ENCODE measurements around the gene PAN2. TPM values are rescaled to one million over a fixed set of nuclear protein-coding genes. Genes with fewer than 3 reads are reported as not detected.
"Not testable (repeated sequence)": the region's sequence is repeated elsewhere in the genome, so short reads cannot be mapped to it uniquely, and the experiment has no call there.

The PAN2 gene
- total and polyA plus RNA-seq, 5 donors, result 33.1 to 58.3 (median 48.9) TPM

DNA sequence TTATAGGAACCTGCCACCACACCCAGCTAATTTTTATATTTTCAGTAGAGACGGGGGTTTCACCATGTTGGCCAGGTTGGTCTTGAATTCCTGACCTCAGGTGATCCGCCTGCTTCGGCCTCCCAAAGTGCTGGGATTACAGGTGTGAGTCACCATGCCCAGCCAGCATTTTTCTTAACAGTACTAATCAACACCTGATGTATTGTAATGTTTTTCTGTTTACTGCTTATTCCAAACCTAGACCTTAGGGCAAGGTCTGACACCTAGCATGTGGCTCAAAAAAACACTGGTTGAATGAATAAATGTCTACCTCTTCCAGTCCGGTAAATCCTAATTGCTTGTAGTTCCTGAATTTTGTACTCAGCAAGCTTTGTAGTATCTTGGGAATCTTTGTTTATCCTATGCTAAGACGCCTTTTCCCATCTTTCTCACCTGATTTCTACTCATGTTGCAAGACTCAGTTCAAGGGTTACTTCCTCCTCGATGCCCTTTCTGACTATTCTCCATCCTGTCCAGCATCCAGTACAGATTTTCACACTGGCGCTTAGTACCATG is 2.8 kb downstream of the PAN2 start:
- no peak overlapping the region for H3K27ac ChIP-seq (ENCODE audit: low read length)
- DNase-seq (no peak), ATAC-seq (no peak)
- intact Hi-C loops (cut with DNase I), result loop anchor here in 1 of 4 donors (10.0 kb wide), 1 partner anchor 134 kb away; the partner anchor contains the start of gene SPRYD4
- peaks cover 7% of the 10 kb centered on the region for H3K4me1 ChIP-seq (ENCODE audit: control insufficient read depth, insufficient read depth, low read length)
- no peaks in the 10 kb centered on the region for H3K9me3 ChIP-seq (ENCODE audit: control insufficient read depth, low read length)
- WGBS, result 94% methylated on average over 7 of the region's 7 CpGs
- no peak overlapping the region for H3K4me3 ChIP-seq (ENCODE audit: low read length)
- no peaks in the 10 kb centered on the region for H3K27me3 ChIP-seq (ENCODE audit: control insufficient read depth, insufficient read depth)

DNA sequence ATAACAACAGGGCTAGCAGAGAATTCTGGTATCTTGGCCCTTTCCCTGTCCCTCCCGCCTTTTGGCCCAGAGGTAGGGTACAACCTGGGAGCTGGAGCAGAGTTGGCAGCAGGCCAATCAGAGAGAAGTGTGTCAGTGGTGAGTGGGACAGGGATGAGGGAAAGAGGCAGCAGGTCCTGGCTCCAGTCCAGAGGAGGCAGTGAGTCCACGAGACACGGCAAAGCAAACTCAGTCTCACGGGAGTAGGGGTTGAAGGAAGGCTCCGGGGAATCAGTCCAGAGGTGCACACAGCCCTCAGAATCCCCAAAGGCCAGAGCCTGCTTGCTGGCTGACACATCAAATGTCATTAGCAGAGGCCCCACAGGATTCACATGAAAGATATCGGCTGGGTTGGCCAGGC is 7.3 kb downstream of the PAN2 start:
- intact Hi-C loops (cut with DNase I), result no loop called here
- no peak overlapping the region for H3K27ac ChIP-seq (ENCODE audit: low read length)
- 66% methylated on average over 6 of the region's 6 CpGs for WGBS

DNA sequence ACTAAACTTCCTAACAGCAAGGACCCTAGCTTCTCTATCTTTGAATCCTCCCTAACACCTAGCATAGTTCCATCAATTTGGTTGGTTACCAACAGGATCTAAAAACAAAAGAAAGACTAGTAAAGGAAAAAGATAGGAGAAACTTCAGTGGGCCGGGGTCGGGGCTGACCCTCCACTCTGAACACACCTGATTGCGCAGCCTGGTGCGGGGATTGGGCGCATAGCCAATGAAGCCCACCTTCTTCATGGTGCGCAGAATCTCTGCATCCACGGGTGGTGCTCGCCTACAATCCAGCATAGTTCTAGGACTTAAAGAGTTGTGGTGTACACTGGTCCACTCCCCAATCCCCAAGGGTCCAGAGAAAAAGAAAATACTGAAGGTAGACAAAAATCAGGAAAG is 7.7 kb downstream of the PAN2 start:
- H3K4me3 ChIP-seq (ENCODE audit: low read length), result no peak overlapping the region
- H3K27ac ChIP-seq (ENCODE audit: low read length), result no peak overlapping the region
- no peaks in the 10 kb centered on the region for H3K9me3 ChIP-seq (ENCODE audit: control insufficient read depth, low read length)
- no peaks in the 10 kb centered on the region for H3K27me3 ChIP-seq (ENCODE audit: control insufficient read depth, insufficient read depth)
- 93% methylated on average over 8 of the region's 8 CpGs for WGBS
- no peak for DNase-seq
- H3K4me1 ChIP-seq (ENCODE audit: control insufficient read depth, insufficient read depth, low read length), result no peaks in the 10 kb centered on the region
- no peak for ATAC-seq
- intact Hi-C loops (cut with DNase I), result no loop called here

More for the DNA sequence above, 7.3 kb downstream of the PAN2 start:
- no peak for DNase-seq
- H3K4me1 ChIP-seq (ENCODE audit: control insufficient read depth, insufficient read depth, low read length), result no peaks in the 10 kb centered on the region
- ATAC-seq, result peak; percentile 9 to 23
- no peaks in the 10 kb centered on the region for H3K27me3 ChIP-seq (ENCODE audit: control insufficient read depth, insufficient read depth)
- H3K4me3 ChIP-seq (ENCODE audit: low read length), result no peak overlapping the region
- no peaks in the 10 kb centered on the region for H3K9me3 ChIP-seq (ENCODE audit: control insufficient read depth, low read length)

DNA sequence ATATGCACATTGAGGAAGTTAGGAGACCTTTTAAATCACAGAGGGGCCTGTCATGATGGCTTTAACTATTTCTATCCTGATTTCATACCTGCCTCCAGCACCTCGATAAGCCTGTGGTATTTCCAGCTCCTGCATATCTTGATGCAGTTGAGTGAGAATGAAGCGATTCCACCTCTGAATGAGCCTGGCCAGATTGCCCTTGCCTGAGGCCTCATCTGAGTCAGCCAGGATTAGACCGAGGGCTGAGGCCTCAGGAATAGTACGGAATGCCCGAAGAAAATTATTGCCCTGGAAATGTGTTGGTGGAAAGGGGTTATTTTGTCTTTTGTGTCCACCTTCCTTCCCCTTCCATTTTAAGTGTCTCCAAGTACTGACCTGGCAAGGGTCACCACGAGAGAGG is 9.6 kb downstream of the PAN2 start:
- intact Hi-C loops (cut with DNase I), result no loop called here
- no peak for DNase-seq
- Histone ChIP-seq H3K27me3 (ENCODE audit: control insufficient read depth, insufficient read depth) (no peaks in the 10 kb centered on the region), H3K27ac (ENCODE audit: low read length) (no peak overlapping the region), H3K4me1 (ENCODE audit: control insufficient read depth, insufficient read depth, low read length) (no peaks in the 10 kb centered on the region), H3K9me3 (ENCODE audit: control insufficient read depth, low read length) (no peaks in the 10 kb centered on the region), H3K4me3 (ENCODE audit: low read length) (no peak overlapping the region)
- no peak for ATAC-seq
- WGBS, result 90% methylated on average over 6 of the region's 6 CpGs

DNA sequence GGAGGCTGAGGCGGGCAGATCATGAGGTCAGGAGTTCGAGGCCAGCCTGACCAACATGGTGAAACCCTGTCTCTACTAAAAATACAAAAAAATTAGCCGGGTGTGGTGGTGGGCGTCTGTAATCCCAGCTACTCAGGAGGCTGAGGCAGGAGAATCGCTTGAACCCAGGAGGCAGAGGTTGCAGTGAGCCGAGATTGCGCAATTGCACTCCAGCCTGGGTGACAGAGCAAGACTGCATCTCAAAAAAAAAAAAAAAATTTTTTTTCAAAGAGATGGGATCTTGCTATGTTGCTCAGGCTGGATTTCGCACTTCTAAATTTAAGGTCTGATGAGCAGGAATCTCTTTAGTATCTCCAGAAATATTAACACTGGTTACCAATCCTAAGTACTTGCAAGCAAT is 12.2 kb downstream of the PAN2 start:
- H3K27ac ChIP-seq (ENCODE audit: low read length); intact Hi-C loops (cut with DNase I); H3K4me3 ChIP-seq (ENCODE audit: low read length); ATAC-seq; H3K4me1 ChIP-seq (ENCODE audit: control insufficient read depth, insufficient read depth, low read length); DNase-seq; H3K27me3 ChIP-seq (ENCODE audit: control insufficient read depth, insufficient read depth); H3K9me3 ChIP-seq (ENCODE audit: control insufficient read depth, low read length): not testable (repeated sequence)
- WGBS, result 90% methylated on average over 8 of the region's 8 CpGs

DNA sequence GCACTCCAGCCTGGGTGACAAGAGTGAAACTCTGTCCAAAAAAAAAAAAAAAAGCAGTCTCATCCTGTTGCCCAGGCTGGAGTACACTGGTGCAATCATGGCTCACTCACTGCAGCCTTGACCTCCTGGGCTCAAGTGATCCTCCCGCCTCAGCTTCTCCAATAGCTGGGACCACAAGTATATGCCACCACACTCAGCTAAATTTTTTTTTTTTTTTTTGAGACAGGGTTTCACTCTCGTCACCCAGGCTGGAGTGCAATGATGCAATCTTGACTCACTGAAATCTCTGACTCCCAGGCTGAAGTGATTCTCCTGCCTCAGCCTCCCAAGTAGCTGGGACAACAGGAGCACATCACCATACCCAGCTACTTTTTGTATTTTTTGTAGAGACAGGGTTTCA is 12.8 kb downstream of the PAN2 start:
- H3K9me3 ChIP-seq (ENCODE audit: control insufficient read depth, low read length), result no peaks in the 10 kb centered on the region
- ATAC-seq (no peak), DNase-seq (no peak)
- no peak overlapping the region for H3K4me3 ChIP-seq (ENCODE audit: low read length)
- WGBS, result 86% methylated on average over 2 of the region's 2 CpGs
- intact Hi-C loops (cut with DNase I), result no loop called here
- H3K4me1 ChIP-seq (ENCODE audit: control insufficient read depth, insufficient read depth, low read length), result no peaks in the 10 kb centered on the region
- no peak overlapping the region for H3K27ac ChIP-seq (ENCODE audit: low read length)
- H3K27me3 ChIP-seq (ENCODE audit: control insufficient read depth, insufficient read depth), result no peaks in the 10 kb centered on the region

DNA sequence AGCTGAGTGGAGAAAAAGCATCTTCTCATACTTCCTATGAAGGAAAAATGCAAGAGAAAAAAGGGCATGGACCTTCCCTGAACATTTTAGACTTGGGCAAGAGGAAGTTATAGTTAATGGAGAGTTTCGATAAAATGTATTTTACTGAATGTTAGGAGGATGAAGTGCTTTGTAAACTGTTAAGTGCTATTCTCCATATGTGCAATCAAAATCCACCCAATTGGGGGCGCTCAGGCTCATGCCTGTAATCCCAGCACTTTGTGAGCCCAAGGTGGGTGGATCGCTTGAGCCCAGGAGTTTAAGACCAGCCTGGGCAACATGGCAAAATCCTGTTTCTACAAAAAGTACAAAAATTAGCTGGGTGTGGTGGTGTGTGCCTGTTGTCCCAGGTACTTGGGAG is 16.1 kb downstream of the PAN2 start:
- no peak for ATAC-seq
- intact Hi-C loops (cut with DNase I), result loop anchor here in 1 of 4 donors (10.0 kb wide), 1 partner anchor 113 kb away; no protein-coding TSS in a partner anchor
- 90% methylated on average over 3 of the region's 3 CpGs for WGBS

DNA sequence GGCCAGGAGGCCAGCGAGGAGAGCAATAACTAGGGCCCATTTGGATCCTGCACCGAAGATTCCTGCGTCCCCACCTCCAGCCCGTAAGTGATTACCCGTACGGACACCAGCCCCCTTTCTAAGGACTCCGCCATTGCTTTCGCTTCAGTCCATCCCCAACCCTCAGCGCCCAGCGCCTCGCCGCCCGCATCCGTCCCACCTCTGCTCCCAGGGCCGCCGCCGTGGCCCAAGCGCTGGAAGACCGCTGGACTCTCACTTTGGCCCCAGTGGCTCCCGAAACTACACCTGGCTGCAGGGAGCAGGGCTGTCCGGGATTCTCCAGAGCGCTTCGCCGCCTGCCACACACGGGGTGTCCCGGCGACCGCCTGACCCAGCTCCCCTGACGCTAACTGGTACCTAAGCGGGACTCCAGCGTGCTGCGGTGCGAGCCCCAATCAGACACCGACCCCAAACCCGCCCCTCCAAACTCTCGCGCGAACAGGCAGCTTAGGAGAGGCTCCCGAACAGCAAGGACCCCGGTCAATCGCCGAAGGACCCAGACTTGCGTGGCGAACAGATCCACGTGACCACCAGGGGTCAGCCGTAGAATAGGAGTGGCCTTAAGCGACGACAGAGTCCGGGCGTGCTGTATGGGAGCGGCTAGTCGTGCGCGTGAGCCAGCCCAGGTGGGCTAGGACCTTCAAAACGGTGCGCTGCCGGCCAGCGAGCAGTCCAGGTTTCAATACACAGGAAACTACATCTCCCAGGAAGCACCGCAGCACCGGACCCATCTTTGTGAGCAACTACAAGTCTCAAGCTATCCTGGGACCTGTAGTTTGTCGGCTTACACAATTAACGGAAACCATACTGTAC is 18.0 kb downstream of the PAN2 start, which contains the start of gene CNPY2:
Gene CNPY2 (minus strand): TSS at position 367 of the 852 bp plus-strand sequence. CDS start 771 bp downstream, outside the sequence.
- ATAC-seq (peak; percentile 97), DNase-seq (peak; percentile 98 to 99 (median 98))
- H3K27me3 ChIP-seq (ENCODE audit: control insufficient read depth, insufficient read depth), result no peaks in the 10 kb centered on the region
- H3K4me1 ChIP-seq (ENCODE audit: control insufficient read depth, insufficient read depth, low read length), result no peaks in the 10 kb centered on the region
- H3K27ac ChIP-seq (ENCODE audit: low read length), result peak within 1 kb of the TSS; percentile 86
- H3K4me3 ChIP-seq (ENCODE audit: low read length), result peak within 1 kb of the TSS; percentile 72
- no peaks in the 10 kb centered on the region for H3K9me3 ChIP-seq (ENCODE audit: control insufficient read depth, low read length)
- under 1% methylated on average over 62 of the region's 62 CpGs for whole genome bisulfite sequencing
- intact Hi-C loops (cut with DNase I), result loop anchor here in 1 of 4 donors (10.0 kb wide), 1 partner anchor 111 kb away; no protein-coding TSS in a partner anchor

More for the DNA sequence above, 16.1 kb downstream of the PAN2 start:
- DNase-seq, result no peak
- no peaks in the 10 kb centered on the region for H3K9me3 ChIP-seq (ENCODE audit: control insufficient read depth, low read length)
- H3K4me3 ChIP-seq (ENCODE audit: low read length), result no peak overlapping the region
- no peaks in the 10 kb centered on the region for H3K27me3 ChIP-seq (ENCODE audit: control insufficient read depth, insufficient read depth)
- H3K27ac ChIP-seq (ENCODE audit: low read length), result no peak overlapping the region
- H3K4me1 ChIP-seq (ENCODE audit: control insufficient read depth, insufficient read depth, low read length), result no peaks in the 10 kb centered on the region

DNA sequence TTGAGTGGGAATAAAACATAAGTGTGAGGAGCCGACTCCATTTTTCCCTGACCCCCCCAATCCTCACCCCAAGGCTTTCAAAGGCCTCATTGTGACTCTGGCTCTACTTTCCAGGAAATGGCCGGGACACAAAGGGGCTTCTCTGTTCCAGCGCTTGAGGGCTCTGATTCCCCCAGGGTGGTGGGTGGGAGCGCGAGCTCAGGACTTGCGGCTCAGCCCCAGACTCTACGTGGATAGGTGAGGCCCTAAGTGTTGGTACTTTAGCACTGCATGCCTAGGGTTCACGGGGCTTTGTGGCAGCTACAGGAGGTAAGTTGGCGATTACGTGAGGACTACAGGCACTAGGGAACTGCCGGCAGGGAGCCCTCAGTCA is 18.6 kb downstream of the PAN2 start:
- DNase-seq, result peak in 1 of 3 donors; percentile 58
- no peaks in the 10 kb centered on the region for H3K9me3 ChIP-seq (ENCODE audit: control insufficient read depth, low read length)
- H3K27ac ChIP-seq (ENCODE audit: low read length), result peak overlapping the region; percentile 86
- 2% methylated on average over 11 of the region's 11 CpGs for WGBS
- peak overlapping the region; percentile 72 for H3K4me3 ChIP-seq (ENCODE audit: low read length)
- peak in 1 of 2 donors; percentile 8 for ATAC-seq
- intact Hi-C loops (cut with DNase I), result loop anchor here in 1 of 4 donors (10.0 kb wide), 1 partner anchor 110 kb away; no protein-coding TSS in a partner anchor
- no peaks in the 10 kb centered on the region for H3K27me3 ChIP-seq (ENCODE audit: control insufficient read depth, insufficient read depth)
- H3K4me1 ChIP-seq (ENCODE audit: control insufficient read depth, insufficient read depth, low read length), result no peaks in the 10 kb centered on the region

DNA sequence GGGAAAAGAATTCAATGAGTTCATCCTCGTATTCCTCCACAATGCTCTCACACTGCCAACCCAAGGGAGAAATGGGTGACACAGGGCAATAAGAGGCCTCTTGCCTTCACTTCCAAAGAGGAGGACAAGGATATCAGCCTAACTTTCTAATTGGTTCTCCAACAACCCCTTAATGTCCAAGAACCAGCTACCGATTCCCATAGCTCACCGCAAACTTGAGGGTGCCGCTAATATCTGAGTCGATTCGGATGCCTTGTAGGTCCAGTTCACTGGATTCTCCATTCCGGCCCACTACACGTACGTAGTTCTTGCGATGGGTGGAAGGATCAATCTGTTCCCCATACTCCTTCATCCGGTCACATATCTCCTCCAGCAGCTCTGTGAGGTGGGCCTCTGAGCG is 22.8 kb downstream of the PAN2 start:
- H3K4me3 ChIP-seq (ENCODE audit: low read length), result no peak overlapping the region
- WGBS, result 93% methylated on average over 12 of the region's 12 CpGs
- DNase-seq, result no peak
- no peak overlapping the region for H3K27ac ChIP-seq (ENCODE audit: low read length)
- no peaks in the 10 kb centered on the region for H3K4me1 ChIP-seq (ENCODE audit: control insufficient read depth, insufficient read depth, low read length)
- intact Hi-C loops (cut with DNase I), result loop anchor here in 1 of 4 donors (10.0 kb wide), 1 partner anchor 106 kb away; no protein-coding TSS in a partner anchor
- ATAC-seq, result no peak
- H3K27me3 ChIP-seq (ENCODE audit: control insufficient read depth, insufficient read depth), result no peaks in the 10 kb centered on the region
- no peaks in the 10 kb centered on the region for H3K9me3 ChIP-seq (ENCODE audit: control insufficient read depth, low read length)

DNA sequence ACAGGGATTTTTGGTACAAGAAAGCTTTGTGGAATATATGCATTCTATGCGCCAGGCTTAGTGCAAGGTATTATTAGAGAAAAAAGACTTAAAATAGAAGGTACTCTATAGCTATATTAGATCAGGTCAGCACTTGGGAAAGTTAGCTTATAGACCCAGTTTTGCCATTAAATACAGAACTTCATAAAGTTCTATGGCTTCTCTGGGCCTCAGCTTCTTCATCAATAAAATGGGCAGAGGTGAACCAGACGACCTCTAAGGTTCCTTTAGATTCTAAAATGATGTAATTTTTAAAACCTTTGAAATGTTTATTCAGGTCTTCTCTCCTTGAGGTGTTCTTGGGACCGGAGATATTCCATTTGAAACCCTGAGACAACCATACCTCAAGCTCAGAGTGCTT is 25.1 kb downstream of the PAN2 start:
- Histone ChIP-seq H3K9me3 (ENCODE audit: control insufficient read depth, low read length) (no peaks in the 10 kb centered on the region), H3K27ac (ENCODE audit: low read length) (no peak overlapping the region), H3K27me3 (ENCODE audit: control insufficient read depth, insufficient read depth) (no peaks in the 10 kb centered on the region), H3K4me1 (ENCODE audit: control insufficient read depth, insufficient read depth, low read length) (no peaks in the 10 kb centered on the region), H3K4me3 (ENCODE audit: low read length) (no peak overlapping the region)
- WGBS, result 87% methylated on average over 3 of the region's 3 CpGs
- no peak for ATAC-seq
- intact Hi-C loops (cut with DNase I), result no loop called here
- no peak for DNase-seq

Measured in right cardiac atrium (tissue), 5 donors.